ENCODE results near the gene NRL. TPM values are rescaled to one million over a fixed set of nuclear protein-coding genes. Genes with fewer than 3 reads are reported as not detected.

NRL gene
- total RNA-seq, 2 experiments from 2014 or later, result 4.6 to 7.5 TPM

DNA sequence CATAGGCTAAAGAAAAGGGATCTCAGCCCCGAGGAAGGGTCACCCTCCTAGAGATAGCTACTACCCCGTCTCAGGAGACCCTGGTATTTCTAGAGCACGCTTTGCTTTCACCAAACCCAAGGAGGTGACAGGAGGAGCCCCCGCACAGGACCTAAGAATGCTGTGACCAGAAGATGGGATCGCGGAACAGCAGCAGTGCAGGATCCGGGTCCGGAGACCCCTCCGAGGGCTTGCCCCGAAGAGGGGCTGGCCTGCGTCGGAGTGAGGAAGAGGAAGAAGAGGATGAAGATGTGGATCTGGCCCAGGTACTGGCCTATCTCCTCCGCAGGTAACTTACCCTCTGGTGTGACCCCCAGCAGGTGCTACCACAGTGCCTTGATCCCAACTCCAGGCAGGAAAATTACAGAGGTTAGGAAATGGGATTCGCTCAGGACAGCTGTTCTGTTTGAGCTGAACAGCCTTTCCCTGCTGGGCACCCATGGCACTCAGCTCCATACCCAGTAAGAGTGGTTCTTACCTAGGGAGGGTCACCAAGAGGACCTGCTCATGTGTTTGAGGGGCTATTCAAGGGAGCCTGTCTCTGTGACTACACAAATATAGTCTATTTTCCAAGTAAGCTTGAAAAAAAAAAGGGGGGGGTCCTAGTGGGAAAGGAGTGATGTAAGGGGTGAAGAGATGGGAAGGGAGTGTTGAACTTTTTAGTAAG is 826 bp upstream of the NRL start:
- H2AFZ ChIP-seq (ENCODE audit: low read length), result peak overlapping the region; percentile 90
- H3K27ac ChIP-seq (ENCODE audit: low read depth, low read length, poor library complexity, severe bottlenecking), result peak overlapping the region; percentile 31
- peak overlapping the region; percentile 95 for H3K4me2 ChIP-seq (ENCODE audit: low read length)
- no peaks in the 10 kb centered on the region for H3K9me2 ChIP-seq (ENCODE audit: insufficient read depth, low read length)
- no peaks in the 10 kb centered on the region for H4K20me1 ChIP-seq (ENCODE audit: insufficient read depth, low read length)
- ChIA-PET POLR2A (interaction anchor here (0.6 to 4.2 kb wide), 12 partner anchors 9 to 198 kb away, joined by 3 to 64 read pairs (median 10); partner anchors contain the start of genes EMC9, PCK2, PSME1 and PSME2), CTCF (ENCODE audit: unreplicated experiment) (interaction anchor here (0.7 to 2.7 kb wide), 3 partner anchors 8 to 127 kb away, joined by 3 to 12 read pairs (median 5); partner anchors contain the start of genes PSME1 and TINF2)
- DNase-seq (ENCODE audit: low spot score), result no peak
- H3K4me3 ChIP-seq (ENCODE audit: low read depth, low read length, poor library complexity, severe bottlenecking), result peak overlapping the region; percentile 91
- TF ChIP-seq EZH2phosphoT487 (IDR thresholded peaks at IDR 0.05; ENCODE audit: borderline replicate concordance, low read depth, low read length), result no peak
- TF ChIP-seq, protein P1, sequence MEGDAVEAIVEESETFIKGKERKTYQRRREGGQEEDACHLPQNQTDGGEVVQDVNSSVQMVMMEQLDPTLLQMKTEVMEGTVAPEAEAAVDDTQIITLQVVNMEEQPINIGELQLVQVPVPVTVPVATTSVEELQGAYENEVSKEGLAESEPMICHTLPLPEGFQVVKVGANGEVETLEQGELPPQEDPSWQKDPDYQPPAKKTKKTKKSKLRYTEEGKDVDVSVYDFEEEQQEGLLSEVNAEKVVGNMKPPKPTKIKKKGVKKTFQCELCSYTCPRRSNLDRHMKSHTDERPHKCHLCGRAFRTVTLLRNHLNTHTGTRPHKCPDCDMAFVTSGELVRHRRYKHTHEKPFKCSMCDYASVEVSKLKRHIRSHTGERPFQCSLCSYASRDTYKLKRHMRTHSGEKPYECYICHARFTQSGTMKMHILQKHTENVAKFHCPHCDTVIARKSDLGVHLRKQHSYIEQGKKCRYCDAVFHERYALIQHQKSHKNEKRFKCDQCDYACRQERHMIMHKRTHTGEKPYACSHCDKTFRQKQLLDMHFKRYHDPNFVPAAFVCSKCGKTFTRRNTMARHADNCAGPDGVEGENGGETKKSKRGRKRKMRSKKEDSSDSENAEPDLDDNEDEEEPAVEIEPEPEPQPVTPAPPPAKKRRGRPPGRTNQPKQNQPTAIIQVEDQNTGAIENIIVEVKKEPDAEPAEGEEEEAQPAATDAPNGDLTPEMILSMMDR (conservative IDR thresholded peaks at IDR 0.05; ENCODE audit: low read length), result no peak
- H3K79me2 ChIP-seq (ENCODE audit: insufficient read depth, low read depth, low read length), result peaks cover 8% of the 10 kb centered on the region; the same call in 1 of the 2 replicates
- peaks cover 15% of the 10 kb centered on the region for H3K4me1 ChIP-seq (ENCODE audit: insufficient read depth, low read length, poor library complexity, severe bottlenecking)
- intact Hi-C loops (cut with micrococcal nuclease; ENCODE audit: unreplicated experiment), result no loop called here
- H3K36me3 ChIP-seq (ENCODE audit: insufficient read depth, low read length), result peaks cover 37% of the 10 kb centered on the region
- H3K9me3 ChIP-seq (ENCODE audit: low read length), result no peaks in the 10 kb centered on the region
- TSS peak; percentile 68 for BruUV-seq (replicated peaks)

DNA sequence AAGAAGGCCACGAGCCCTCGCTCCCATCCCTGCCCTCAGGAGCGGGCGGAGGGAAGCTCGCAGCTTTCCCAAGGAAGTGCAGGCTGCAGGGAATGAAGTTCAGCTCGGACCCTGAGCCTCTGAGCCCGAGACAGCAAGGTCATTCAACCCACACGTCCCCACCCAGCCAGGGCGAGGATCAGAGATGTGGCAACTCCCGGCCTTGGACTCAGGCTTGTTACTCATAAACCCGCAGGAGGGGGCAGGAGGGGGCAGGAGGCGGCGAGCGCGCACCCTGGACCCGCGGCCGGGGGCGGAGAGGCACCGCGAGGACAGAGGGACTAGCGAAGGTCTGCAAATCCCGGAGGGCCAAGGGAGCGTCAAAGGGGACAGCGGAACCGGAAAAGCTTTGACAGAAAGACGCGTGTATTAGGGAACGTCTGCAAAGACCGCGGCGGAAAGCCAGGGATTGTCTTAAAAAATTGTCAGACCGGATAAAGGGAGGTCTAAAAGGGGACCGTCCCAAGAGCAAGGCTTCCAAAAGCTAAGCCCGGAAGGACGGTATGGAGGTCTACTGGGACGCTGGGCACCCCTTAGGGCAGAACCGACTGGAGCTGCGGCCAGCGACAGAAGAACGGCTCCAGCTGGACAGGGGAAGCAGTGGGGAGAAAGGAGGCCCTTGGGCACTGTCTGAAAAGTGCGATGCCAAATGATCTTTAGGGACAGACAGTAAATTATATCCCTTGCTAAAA is 783 bp downstream of the NRL start:
- DNase-seq (ENCODE audit: low spot score), result peak; percentile 89
- POLR2A ChIA-PET, result interaction anchor here (0.5 to 4.2 kb wide), 20 partner anchors 10 to 161 kb away, joined by 3 to 64 read pairs (median 4); partner anchors contain the start of genes DHRS4, EMC9, IRF9 and PCK2
- Histone ChIP-seq H4K20me1 (ENCODE audit: insufficient read depth, low read length) (no peaks in the 10 kb centered on the region), H3K27ac (ENCODE audit: low read depth, low read length, poor library complexity, severe bottlenecking) (peak overlapping the region; percentile 93), H3K9me3 (ENCODE audit: low read length) (no peaks in the 10 kb centered on the region), H3K9me2 (ENCODE audit: insufficient read depth, low read length) (no peaks in the 10 kb centered on the region), H3K4me1 (ENCODE audit: insufficient read depth, low read length, poor library complexity, severe bottlenecking) (peaks cover 19% of the 10 kb centered on the region), H3K79me2 (ENCODE audit: insufficient read depth, low read depth, low read length) (peaks cover 8% of the 10 kb centered on the region; the same call in 1 of the 2 replicates), H3K36me3 (ENCODE audit: insufficient read depth, low read length) (peaks cover 26% of the 10 kb centered on the region), H3K4me3 (ENCODE audit: low read depth, low read length, poor library complexity, severe bottlenecking) (peak overlapping the region; percentile 91), H3K4me2 (ENCODE audit: low read length) (peak overlapping the region; percentile 95), H2AFZ (ENCODE audit: low read length) (peak overlapping the region; percentile 90)
- BruUV-seq (replicated peaks), result no TSS peak
- intact Hi-C loops (cut with micrococcal nuclease; ENCODE audit: unreplicated experiment), result loop anchor here (1.0 kb wide), 4 partner anchors 20 to 47 kb away; partner anchors contain the start of genes EMC9, IRF9, PCK2 and PSME1
- CTCF ChIA-PET (ENCODE audit: unreplicated experiment), result interaction anchor here (0.7 to 2.7 kb wide), 7 partner anchors 10 to 70 kb away, joined by 3 to 12 read pairs (median 5); partner anchors contain the start of genes IRF9 and PSME1
- TF ChIP-seq EZH2phosphoT487 (IDR thresholded peaks at IDR 0.05; ENCODE audit: borderline replicate concordance, low read depth, low read length), result no peak
- TF ChIP-seq, protein P1 (conservative IDR thresholded peaks at IDR 0.05; ENCODE audit: low read length), result no peak
